ENCODE data around the gene AGTRAP.

- TF ChIP-seq CTCF (conservative IDR thresholded peaks at IDR 0.05 in 1 of 2, IDR thresholded peaks at IDR 0.05 in 1 of 2; ENCODE audit: low read depth in 1 of 2, low read length in 2 of 2) = no peak
- no peak for TF ChIP-seq EZH2 (IDR thresholded peaks at IDR 0.05; ENCODE audit: low read length, missing control alignments)
Observed at GRCh38 chr1:11735531-11735853, 444 bp upstream of the AGTRAP start.

All from fibroblast of lung (primary cell).